Measurements from ENCODE around the gene NTN3. TPM values are rescaled to one million over a fixed set of nuclear protein-coding genes. Genes with fewer than 3 reads are reported as not detected.

NTN3 gene
- total and polyA plus RNA-seq, 2 experiments from 2014 or later = 1.6 to 20.5 TPM

DNA sequence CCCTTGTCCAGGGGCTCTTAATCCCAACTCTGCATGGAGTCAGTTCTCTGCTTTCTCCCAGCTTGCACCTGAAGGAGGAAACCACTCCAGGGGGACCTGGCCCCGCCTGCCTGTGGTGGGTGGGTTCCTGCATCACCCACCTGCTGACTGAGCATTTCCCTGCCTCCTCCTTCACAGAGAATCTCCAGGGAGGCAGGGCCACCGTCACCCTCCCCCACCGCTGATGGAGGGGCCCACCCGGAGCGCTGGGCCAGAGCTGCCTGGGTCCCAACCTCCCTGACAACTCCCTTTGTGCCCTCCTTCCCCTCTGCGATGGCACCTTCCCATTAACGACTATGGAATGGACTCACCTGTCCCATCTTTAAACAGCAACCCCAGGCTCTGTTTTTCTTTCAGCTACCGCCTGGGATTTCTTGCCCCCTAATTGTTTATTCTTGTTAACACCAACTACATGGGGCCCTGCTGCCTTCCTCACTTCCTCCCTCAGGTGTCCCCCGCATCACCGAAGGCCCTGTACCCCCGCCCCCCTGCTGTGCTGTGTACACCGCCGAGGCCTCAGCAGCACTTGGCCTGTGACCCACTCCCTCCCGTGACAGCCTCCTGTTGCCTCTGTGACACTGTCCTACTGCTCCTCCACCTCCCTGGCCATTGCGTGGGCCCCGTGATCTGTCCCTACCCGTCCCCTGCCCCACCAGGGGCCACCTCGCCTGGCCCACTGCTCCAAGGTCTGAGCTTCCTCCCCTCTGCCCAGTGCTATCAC is 12.0 kb upstream of the NTN3 start:
- H3K4me1 ChIP-seq (ENCODE audit: low read depth) = peaks cover 6% of the 10 kb centered on the region
- no peaks in the 10 kb centered on the region for H3K9me3 ChIP-seq (ENCODE audit: low read depth)
- TF ChIP-seq, protein P1, sequence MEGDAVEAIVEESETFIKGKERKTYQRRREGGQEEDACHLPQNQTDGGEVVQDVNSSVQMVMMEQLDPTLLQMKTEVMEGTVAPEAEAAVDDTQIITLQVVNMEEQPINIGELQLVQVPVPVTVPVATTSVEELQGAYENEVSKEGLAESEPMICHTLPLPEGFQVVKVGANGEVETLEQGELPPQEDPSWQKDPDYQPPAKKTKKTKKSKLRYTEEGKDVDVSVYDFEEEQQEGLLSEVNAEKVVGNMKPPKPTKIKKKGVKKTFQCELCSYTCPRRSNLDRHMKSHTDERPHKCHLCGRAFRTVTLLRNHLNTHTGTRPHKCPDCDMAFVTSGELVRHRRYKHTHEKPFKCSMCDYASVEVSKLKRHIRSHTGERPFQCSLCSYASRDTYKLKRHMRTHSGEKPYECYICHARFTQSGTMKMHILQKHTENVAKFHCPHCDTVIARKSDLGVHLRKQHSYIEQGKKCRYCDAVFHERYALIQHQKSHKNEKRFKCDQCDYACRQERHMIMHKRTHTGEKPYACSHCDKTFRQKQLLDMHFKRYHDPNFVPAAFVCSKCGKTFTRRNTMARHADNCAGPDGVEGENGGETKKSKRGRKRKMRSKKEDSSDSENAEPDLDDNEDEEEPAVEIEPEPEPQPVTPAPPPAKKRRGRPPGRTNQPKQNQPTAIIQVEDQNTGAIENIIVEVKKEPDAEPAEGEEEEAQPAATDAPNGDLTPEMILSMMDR (IDR thresholded peaks at IDR 0.05; ENCODE audit: low read depth, low read length) = no peak
- H3K27ac ChIP-seq = no peak overlapping the region
- H3K27me3 ChIP-seq = no peaks in the 10 kb centered on the region
- peak overlapping the region; percentile 42 for H3K4me3 ChIP-seq
- DNase-seq (ENCODE audit: low read depth in 1 of 2, low spot score in 1 of 2) = no peak
- peaks cover 2% of the 10 kb centered on the region for H3K36me3 ChIP-seq

DNA sequence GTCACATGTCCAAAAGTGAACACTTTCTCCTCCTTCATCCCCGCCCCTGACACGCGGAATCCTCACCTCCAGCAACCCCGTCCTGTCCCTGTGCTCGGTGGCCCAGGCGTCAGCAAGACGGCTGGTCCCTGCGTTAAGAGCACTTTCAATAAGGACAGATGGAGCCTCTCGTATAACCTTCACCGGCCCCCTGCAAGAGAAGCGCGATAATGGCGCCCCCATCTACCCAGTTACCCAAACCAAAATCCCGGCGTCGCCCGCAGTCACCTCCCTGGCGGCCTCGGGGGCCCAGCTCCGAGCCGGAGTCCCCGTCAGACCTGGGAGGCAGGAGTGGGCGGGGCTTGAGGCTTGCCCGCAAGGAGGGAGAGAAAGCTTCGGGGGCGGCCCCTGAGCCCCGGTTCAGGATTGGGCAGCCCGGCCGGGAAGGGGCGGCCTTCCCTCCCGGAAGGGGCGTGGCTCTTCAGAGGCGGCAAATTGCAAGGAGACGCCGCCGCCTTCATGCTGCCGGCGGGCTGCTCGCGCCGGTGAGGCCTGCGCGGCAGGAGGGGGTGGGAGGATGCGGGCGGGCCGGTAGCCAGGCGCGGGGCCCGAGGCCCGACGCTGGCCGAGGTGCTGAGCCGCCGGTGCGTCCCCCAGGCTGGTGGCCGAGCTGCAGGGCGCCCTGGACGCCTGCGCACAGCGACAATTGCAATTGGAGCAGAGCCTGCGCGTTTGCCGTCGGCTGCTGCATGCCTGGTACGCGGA is 11.3 kb upstream of the NTN3 start, which contains the start of gene TEDC2:
Gene TEDC2 (plus strand): TSS at position 463 of the 744 bp plus-strand sequence. CDS start 36 bp downstream, at position 499.
- DNase-seq (ENCODE audit: low read depth in 1 of 2, low spot score in 1 of 2) = peak; percentile 94 to 98

DNA sequence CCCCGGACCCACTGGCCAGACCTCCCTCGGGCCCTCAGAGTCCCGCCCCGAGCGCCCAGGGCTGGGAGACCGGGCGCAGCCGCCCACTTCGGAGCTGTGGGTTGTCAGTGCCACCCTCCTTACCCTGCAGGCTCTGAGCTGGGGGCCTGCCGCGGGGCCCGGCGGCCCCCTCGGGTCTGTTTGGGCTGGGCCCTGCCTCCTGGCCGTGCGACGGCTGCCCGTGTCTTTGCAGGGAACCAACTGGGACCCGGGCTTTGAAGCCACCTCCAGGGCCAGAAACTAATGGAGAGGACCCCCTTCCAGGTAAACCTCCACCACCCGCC is 10.7 kb upstream of the NTN3 start:
- peak overlapping the region; percentile 42 for H3K27ac ChIP-seq
- peak overlapping the region; percentile 42 for H3K4me3 ChIP-seq
- no peaks in the 10 kb centered on the region for H3K36me3 ChIP-seq
- H3K9me3 ChIP-seq (ENCODE audit: low read depth) = no peaks in the 10 kb centered on the region
- DNase-seq (ENCODE audit: low read depth in 1 of 2, low spot score in 1 of 2) = no peak
- H3K27me3 ChIP-seq = no peaks in the 10 kb centered on the region
- peaks cover 6% of the 10 kb centered on the region for H3K4me1 ChIP-seq (ENCODE audit: low read depth)
- TF ChIP-seq, protein P1 (IDR thresholded peaks at IDR 0.05; ENCODE audit: low read depth, low read length) = no peak

More for the DNA sequence above, 11.3 kb upstream of the NTN3 start, which contains the start of gene TEDC2:
- TF ChIP-seq, protein P1 (IDR thresholded peaks at IDR 0.05; ENCODE audit: low read depth, low read length) = no peak
- no peaks in the 10 kb centered on the region for H3K9me3 ChIP-seq (ENCODE audit: low read depth)
- H3K27ac ChIP-seq = peak within 1 kb of the TSS; percentile 42
- H3K4me3 ChIP-seq = peak within 1 kb of the TSS; percentile 42
- no peaks in the 10 kb centered on the region for H3K27me3 ChIP-seq
- no peaks in the 10 kb centered on the region for H3K36me3 ChIP-seq
- H3K4me1 ChIP-seq (ENCODE audit: low read depth) = peaks cover 6% of the 10 kb centered on the region

DNA sequence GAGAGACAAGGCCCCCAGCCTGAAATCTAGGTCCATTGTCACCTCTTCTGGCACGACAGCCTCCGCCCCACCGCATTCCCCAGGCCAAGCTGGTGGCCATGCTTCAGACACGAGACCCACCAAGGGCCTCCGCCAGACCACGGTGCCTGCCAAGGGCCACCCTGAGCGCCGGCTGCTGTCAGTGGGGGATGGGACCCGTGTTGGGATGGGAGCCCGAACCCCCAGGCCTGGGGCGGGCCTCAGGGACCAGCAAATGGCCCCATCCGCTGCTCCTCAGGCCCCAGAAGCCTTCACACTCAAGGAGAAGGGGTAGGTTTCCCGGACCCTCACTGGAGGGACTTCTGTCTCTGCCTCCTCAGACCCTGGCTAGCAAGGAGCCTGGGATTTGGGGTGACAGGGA is 10.2 kb upstream of the NTN3 start:
- H3K27ac ChIP-seq = no peak overlapping the region
- no peak overlapping the region for H3K4me3 ChIP-seq
- no peaks in the 10 kb centered on the region for H3K9me3 ChIP-seq (ENCODE audit: low read depth)
- H3K36me3 ChIP-seq = no peaks in the 10 kb centered on the region
- peaks cover 6% of the 10 kb centered on the region for H3K4me1 ChIP-seq (ENCODE audit: low read depth)
- no peaks in the 10 kb centered on the region for H3K27me3 ChIP-seq
- DNase-seq (ENCODE audit: low read depth in 1 of 2, low spot score in 1 of 2) = no peak
- TF ChIP-seq, protein P1 (IDR thresholded peaks at IDR 0.05; ENCODE audit: low read depth, low read length) = no peak

DNA sequence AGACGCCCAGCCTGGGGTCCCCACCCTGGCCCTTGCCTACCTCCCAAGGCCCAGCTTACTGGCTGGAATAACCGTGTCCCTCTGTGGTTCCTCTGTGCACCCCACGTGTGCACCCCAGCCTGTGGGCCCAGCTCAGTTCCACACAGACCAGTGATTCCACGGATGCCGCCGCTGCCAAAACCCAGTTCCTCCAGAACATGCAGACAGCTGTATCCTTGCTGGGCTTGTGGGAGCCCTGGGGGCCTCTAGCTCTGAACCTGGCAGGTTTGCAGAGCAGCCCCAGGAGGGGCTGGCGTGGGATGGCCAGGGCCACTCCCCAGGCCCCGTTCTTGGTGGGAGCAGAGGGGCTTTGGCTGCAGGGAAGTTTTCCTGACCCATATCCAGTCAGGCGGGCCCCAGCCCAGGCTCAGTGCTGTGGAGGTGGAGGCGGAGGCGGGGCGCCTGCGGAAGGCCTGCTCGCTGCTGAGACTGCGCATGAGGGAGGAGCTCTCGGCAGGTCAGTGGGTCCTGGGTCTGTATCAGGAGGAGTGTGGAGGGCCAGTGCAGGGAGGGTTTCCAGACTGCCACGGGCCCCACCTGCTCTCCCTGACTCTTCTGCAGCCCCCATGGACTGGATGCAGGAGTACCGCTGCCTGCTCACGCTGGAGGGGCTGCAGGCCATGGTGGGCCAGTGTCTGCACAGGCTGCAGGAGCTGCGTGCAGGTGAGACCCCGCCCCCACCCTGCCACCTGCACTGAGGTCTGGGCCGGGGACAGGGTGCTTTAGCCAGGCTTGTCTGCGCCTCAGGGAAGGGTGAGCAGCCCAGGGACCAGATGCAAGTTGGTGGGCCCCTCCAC is 8.8 kb upstream of the NTN3 start:
- Histone ChIP-seq H3K27me3 (no peaks in the 10 kb centered on the region), H3K4me3 (no peak overlapping the region), H3K27ac (no peak overlapping the region), H3K36me3 (no peaks in the 10 kb centered on the region), H3K4me1 (ENCODE audit: low read depth) (peaks cover 6% of the 10 kb centered on the region), H3K9me3 (ENCODE audit: low read depth) (no peaks in the 10 kb centered on the region)
- DNase-seq (ENCODE audit: low read depth in 1 of 2, low spot score in 1 of 2) = no peak
- TF ChIP-seq, protein P1 (IDR thresholded peaks at IDR 0.05; ENCODE audit: low read depth, low read length) = no peak
